Choroid plexus epithelial cell (primary cell): ENCODE measurements around the gene SEMA4G.

Experiments
- DNase-seq: peaks from one replicate; pipeline ENCODE4 v3.0.0-alpha.2; 2010; ENCODE audit warnings: low read depth
- H3K4me3 ChIP-seq: 2 replicates; pipeline ENCODE4 v1.5.1; 2011; ENCODE audit warnings: low read depth, mild to moderate bottlenecking, control low read depth, low read length, moderate library complexity
- TF ChIP-seq, protein P1 (sequence below): conservative IDR thresholded peaks from 2 replicates; pipeline ENCODE4 v1.5.1; 2011; ENCODE audit warnings: low read depth, mild to moderate bottlenecking, control low read depth, inconsistent platforms, low read length, moderate library complexity

The SEMA4G gene

GRCh38 chr10:100963826-100964225 is 5.5 kb upstream of the SEMA4G start:
- TF ChIP-seq, protein P1, sequence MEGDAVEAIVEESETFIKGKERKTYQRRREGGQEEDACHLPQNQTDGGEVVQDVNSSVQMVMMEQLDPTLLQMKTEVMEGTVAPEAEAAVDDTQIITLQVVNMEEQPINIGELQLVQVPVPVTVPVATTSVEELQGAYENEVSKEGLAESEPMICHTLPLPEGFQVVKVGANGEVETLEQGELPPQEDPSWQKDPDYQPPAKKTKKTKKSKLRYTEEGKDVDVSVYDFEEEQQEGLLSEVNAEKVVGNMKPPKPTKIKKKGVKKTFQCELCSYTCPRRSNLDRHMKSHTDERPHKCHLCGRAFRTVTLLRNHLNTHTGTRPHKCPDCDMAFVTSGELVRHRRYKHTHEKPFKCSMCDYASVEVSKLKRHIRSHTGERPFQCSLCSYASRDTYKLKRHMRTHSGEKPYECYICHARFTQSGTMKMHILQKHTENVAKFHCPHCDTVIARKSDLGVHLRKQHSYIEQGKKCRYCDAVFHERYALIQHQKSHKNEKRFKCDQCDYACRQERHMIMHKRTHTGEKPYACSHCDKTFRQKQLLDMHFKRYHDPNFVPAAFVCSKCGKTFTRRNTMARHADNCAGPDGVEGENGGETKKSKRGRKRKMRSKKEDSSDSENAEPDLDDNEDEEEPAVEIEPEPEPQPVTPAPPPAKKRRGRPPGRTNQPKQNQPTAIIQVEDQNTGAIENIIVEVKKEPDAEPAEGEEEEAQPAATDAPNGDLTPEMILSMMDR = no peak
- H3K4me3 ChIP-seq = no peak overlapping the region

GRCh38 chr10:100965820-100966219 is 3.5 kb upstream of the SEMA4G start:
- TF ChIP-seq, protein P1 = no peak
- DNase-seq = no peak
- no peak overlapping the region for H3K4me3 ChIP-seq

More at GRCh38 chr10:100963826-100964225, 5.5 kb upstream of the SEMA4G start:
- no peak for DNase-seq

- no peak for DNase-seq
- TF ChIP-seq, protein P1 = no peak
- no peak overlapping the region for H3K4me3 ChIP-seq
These were observed 2.4 kb upstream of the SEMA4G start for GRCh38 chr10:100966887-100967286.

- TF ChIP-seq, protein P1 = no peak
- DNase-seq = no peak
- H3K4me3 ChIP-seq = no peak overlapping the region
These were observed 2.0 kb upstream of the SEMA4G start for GRCh38 chr10:100967332-100967731.

DNA sequence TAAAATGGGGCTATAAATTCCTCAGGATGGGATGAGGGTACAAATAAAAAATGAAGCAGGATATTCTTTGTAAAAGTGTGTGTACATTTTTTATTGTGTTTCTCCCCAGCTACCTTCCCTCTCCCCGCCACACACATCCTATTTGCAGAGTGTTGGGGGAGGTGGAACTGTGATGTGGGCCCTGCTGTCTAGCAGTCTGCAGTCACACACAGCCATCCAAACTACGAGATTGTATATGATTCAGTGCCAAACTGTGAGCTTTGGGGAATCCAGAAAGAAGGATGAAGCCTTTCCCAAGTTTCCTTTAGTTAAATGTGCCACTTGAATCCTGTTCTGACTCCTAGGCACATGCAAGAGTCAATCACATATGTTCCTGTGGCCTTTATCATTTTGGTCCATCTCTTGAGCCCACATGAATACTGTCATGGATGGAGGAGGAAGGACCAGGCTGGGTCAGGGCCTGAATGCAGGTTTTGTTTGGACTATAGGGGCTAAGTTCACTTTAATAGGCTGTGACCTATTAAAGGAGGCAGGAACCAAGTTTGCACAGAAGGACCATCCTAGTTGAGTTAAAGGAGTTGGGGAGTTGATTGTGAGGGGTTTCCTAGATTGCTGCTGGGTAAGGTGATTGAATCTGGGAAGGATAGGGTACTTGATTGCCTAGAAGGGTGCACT is 1.1 kb upstream of the SEMA4G start:
- TF ChIP-seq, protein P1 = no peak
- no peak overlapping the region for H3K4me3 ChIP-seq

GRCh38 chr10:100968863-100969186 is 479 bp upstream of the SEMA4G start:
- peak overlapping the region; percentile 67 for H3K4me3 ChIP-seq
- DNase-seq = no peak
- TF ChIP-seq, protein P1 = no peak

More for the DNA sequence above, 1.1 kb upstream of the SEMA4G start:
- no peak for DNase-seq
